ENCODE data around the gene VEPH1.

VEPH1 gene

DNA sequence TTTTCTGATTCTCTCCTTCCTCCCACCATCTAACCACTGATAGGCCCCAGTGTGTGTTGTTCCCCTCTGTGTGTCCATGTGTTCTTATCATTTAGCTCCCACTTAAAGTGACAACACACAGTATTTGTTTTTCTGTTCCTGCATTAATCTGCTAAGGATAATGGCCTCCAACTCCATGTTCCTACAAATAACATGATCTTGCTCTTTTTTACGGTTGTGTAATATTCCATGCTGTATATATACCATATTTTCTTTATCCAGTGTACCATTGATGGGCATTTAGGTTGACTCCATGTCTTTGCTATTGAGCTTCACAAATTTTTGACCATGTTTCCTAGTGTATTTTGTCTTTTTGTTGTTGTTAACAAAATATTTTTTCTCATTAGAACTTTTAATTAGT, 30.6 kb downstream of the VEPH1 start:
- no peak for DNase-seq

DNA sequence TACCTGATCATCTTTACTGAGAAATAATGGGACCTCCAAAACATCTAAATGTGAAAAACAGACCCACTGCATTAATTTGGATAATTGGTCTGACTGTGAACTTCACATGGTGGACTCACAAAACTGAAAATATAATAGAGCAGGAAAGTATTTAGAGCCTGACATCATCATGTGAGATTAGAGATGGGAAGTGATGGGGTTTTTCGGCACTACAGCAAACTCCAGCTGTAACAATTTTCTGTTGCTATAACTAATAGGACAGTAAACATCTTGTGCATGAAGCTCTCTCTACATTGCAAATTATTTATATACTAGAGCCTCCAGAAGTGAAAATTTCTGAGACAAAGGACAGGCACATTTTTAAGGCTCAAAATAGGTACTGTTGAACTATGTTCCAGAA, 32.2 kb downstream of the VEPH1 start:
- DNase-seq: no peak

DNA sequence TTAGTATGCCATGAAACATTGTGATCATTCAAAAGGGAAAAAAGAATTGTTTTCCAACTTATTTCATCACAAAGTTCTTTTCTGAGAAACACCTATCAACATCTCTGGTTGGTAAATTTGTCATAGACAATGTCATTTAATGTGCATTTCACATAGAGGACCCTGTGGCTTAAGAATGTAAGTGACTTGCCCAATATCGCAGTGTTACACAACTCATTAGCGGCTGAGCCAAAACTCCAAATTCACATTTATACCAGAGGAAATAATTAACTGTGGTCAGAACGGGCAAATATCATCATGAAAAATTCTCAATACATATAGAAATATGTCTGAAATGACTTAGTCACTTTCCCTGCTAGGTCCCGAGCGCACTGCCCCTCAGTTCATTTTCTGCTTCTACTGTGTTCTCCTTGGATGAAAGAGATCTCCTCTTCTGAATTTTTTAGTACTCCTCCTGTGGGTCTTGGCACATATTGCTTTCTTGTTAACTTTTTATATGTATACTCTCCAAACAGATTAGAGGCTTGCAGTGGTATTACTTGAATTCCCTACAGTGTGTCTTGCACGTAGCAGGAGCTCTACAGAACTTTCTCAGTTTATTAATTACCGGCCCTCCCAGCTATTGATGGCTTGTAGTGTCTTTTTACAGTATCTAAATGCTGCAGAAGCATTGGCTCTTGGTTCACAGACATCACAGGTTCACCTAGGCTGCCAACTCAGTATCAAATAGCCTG, 33.5 kb downstream of the VEPH1 start:
- DNase-seq: no peak

DNA sequence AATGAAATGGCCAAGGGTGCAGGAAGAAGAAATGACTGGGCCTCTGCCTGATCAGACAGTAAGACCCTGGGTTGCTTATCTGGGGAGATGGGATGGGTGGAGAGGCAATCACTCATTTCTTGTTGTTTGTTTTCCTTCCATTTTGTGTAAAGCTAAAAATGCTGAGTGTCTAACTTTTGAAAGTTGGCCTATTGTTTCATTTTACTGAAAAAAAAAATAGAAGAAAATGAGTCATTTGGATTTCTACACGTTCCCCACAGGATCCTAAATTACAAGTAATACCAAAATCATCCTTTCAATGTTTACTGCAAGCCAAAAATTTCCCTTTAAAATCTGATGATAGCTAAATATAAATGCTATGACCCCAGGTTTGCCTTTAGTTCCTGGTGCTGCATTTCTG, 36.0 kb downstream of the VEPH1 start:
- no peak for DNase-seq

DNA sequence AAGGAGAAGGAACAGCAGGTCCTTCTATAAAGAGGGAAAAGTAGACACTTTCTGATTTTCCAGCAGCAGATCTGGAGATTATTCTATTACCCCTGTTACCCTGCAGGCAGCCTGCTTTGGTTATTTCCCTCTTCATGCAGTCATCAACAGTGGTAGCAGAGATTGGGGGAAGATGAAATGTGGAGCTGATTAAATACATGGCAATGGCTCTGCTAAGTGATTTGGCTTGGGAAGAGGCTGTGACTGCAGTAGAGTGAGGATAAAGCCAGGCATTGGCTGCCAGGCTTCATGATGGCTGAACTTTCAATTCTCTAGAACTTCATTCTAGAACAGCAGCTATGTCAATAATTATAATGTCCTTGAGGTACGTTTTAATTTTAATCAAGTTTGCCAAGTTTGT, 37.5 kb downstream of the VEPH1 start:
- DNase-seq: no peak

DNA sequence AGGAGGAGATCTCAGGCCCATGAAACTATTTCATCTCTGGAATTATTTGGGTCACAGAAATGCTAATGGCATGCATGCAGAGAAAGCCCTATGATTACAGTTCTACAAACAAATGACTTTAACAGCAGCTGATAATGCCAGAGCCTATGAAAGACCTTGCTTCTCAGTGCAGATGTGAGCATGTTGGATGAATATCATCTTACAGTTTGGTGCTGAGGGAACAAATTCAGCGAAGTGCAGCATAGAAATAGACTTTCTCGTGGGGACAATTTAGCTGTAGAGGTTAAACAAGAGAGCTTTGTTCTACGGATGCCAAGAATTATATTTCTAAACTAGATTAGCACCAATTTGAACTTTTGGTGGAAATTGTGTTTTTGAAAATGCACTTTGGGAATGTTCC, 38.9 kb downstream of the VEPH1 start:
- DNase-seq: no peak

DNA sequence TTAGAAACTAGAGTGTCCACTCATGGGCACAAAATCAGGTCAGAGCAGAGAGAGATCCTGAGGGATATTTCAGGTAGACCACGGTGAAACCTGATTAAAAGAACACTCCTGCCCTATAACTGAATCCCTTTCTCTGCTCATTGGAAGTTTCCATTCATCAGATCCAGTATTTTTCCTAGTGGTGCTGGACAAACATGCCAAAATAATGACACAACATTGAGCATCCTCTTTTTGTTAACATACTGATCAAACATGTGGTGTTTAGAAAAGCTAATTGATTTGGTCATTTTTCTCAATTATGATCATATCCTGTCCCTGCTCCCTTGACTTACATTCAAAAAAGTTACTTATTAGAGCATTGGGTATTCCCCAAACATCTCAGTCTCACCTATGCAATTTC, 39.4 kb downstream of the VEPH1 start:
- DNase-seq: no peak

DNA sequence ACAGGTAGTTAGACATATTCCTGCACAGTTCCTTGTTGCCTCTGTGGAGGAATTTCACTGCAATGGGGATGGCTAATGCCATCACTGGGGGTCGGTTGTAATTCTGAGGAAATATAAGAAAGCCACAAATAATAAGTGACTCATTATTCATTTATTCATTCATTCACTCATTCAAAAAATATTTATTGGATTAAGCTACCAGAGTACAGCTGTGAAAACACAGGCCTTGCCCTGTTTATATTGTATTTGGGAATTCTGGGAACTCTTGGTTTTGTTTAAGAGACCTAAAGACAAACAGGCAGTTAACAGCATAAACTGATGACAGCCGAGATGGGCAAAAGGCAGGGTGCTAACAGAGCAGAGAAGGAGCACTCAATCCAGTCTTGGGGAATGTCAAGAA, 43.0 kb downstream of the VEPH1 start:
- no peak for DNase-seq

DNA sequence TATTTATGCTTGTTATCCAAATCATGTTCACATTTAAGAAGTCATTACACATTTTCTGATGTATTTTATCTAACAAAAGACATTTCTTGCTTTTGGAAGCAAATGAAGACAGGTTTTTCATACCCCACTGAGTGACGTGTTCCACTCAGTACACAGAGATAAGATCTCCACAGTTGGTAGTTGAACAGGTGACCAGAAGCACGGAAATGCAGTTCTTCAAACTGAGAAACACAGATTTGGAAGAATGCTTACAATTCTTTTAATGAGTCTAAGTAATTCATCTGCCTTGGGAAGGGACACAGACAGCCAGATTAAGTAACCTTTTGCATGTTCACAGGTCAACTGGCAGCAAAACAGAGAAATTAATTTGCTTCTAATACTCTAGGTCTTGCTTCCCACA, 43.5 kb downstream of the VEPH1 start:
- DNase-seq: no peak

DNA sequence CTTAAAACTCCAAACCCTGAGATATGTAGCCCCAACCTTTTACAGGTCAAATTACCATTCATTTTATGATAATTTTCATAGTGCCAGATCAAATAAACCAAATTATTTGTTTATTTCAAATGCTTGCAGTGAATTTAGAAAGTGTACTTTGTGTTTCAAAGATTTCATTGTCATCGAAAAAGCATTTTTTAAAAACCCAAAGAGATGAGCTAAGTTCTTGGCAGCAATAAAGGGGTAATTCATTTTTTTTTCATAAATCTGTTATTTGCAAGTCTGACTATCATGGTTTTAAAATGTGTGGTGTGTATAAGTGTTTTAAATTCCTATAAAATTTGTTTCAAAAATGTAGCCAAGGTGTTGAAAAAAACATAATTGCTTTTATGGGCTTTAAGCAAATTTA, 49.4 kb downstream of the VEPH1 start:
- no peak for DNase-seq

DNA sequence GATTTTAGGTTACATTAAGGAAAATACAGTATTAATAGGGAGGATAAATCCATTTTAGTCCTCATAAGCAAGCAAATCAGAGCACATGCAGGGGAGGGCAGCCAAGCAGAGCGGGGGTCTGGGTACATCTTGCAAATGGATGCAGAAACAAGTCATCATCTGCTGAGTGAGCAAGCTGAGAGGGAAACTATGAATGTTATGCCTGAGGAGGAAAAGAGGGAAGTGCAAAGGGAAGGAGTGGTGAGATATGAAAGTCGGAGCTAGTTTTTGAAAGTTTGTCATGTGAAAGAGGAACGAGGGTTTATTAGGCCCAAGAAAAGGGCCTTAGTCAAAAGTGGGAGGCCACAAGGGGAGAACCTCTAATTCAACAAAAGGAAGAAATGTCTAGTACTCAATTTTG, 51.1 kb downstream of the VEPH1 start:
- no peak for DNase-seq

DNA sequence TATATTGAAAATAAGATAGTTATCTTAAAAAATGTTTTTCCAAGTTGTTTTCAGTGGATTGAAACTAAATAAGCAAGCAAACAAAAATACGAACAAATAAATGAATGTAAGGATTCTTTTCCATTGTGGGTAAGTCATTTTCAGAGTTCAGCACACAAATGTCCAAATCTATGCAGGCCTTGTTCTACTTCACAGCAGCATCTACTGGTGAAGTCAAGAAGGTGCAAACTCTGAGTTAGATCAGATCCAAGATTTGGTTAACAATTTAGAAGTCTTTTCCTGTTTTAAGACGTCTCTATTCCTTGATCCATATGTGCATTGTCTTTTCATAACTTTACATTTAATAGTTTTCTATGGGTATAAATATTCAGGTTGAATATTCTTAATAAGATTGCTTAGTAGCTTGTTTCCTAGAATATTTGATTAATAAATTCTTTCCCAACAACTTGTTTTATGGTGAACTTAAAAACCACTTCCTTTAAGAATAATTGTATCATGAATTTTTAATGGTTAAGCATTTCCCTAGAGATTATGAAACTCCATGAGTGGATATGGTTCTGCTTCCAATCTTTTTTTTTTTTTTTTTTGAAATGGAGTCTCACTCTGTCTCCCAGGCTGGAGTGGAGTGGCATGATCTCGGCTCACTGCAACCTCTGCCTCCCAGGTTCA, 56.1 kb downstream of the VEPH1 start:
- DNase-seq: no peak

DNA sequence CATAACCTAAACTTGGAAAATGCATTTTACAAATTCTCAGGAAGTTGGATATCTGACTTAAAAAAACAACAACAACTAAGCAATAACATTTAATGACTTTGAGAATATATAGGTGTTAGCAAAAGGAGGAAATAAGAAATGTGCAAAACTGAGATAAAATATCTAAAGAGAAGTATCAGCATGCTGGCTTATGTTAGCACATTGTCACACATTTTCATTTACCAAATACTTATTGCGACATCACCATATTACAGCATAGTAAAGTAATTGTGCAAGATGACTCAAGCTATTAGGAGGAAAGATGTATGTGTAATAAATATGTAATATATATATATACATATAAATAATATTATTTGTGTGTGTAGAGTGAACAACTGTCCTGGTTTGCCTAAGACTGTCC, 57.4 kb downstream of the VEPH1 start:
- DNase-seq: no peak

DNA sequence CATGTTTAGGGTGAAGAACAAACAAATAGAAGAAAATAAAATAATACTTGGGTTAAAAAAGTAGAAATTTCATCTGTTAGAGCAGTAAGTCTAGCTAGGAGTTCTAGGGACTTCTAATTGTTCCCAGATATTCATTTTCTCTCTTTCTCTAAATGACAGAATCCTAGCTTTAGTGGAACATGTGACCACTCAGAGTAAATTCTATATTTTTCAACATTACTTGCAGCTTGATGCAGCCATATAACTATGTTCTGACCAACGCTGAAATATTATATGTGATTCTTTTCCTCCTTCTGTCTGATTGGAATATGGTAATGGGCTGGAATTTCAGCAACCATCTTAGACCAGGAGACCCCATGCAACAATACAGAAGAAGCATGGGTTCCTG, 58.4 kb downstream of the VEPH1 start:
- no peak for DNase-seq

DNA sequence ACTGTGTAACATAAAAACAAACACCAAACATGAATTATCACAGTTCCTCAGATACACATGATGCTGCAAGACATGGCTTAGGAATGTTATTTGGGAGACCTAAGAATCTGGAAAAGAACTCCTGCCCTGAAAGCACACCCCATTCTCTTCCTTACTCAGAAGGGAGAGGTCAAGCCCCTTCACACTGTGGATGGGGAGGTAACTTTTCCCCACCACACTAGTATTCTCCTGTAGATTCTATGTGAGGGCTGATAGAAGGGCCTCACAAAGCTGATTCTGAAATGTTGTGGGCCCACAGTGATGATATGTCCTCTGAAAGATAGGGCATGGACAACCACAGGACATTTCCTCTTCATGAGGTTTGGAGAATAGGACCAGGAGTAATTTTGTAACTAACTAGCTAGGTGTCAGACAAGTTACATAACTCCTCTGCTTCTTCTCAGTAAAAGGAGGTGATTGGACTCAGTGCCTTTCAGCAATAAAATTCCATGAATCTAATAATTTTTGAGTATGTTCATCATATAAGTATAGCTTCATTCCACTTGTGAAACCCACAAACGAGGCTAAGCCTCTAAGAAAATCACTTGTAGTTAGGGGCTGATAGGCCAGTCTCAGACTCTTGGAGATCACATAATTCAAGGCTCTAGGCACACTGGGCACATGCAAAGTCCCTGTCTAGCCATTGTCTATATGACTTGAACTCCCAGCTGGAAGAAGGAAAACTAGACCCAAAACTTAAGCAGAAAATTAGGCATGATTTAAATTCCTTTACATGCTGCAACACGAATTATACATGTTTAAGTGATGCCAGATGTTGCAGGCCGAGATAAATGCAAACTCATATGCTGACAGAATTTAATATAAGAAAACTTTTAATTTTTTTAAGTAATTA, 59.1 kb downstream of the VEPH1 start:
- DNase-seq: no peak

DNA sequence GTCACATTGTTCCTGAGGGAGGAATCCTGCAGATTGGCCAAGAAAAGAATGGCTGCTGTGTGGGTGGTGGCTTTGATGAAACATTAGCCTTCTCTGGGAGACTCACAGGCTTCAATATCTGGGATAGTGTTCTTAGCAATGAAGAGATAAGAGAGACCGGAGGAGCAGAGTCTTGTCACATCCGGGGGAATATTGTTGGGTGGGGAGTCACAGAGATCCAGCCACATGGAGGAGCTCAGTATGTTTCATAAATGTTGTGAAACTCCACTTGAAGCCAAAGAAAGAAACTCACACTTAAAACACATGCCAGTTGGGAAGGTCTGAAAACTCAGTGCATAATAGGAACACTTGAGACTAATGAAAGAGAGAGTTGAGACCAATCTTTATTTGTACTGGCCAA, 60.5 kb downstream of the VEPH1 start:
- DNase-seq: no peak

DNA sequence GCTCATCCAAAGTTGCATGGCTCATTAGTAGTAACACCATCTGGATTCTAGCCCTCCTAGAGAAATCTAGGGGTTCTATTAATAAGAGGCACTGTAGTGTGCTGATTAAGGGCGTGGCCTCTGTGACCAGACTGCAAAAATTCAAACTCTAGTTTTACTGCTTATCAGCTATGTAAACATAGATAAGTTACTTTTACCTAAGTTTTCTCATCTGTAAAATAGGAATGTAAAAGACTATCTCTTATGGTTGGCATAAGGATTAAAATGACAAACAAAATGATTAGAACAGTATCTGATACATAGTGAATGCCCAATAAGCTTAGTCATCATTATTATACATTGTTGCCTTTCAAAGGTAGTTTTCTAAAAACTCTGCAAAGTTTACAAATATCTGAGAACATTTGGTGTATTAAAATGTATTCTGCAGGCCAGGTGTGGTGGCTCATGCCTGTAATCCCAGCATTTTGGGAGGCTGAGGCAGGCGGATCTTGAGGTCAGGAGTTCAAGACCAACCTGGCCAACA, 62.1 kb downstream of the VEPH1 start:
- no peak for DNase-seq

DNA sequence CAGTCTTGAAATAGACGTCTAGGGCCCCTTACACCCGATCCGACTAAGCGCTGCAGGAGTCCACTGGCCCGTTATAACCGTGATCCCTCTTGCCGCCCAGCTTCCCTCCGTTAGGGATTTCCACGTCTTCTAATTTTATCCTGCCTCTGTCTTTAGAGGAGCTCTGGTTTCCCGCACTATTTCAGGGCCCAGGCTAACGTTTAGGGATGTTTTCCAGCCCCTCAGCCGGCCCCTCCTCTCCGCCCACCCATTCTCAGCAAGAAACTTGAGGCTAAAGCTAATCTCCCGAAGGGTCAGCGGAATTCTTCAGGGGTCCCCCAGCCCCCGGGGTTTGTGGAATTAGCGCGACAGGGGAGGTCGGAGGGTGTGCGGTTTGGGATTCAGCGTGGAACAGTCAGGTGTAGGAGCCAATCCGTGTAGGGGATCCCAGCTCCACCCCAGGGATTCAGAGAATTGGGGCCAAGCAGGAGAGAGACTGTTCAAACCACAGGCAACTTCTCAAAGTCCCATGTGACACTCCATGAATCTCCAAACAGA, 65.0 kb downstream of the VEPH1 start:
- DNase-seq: no peak

DNA sequence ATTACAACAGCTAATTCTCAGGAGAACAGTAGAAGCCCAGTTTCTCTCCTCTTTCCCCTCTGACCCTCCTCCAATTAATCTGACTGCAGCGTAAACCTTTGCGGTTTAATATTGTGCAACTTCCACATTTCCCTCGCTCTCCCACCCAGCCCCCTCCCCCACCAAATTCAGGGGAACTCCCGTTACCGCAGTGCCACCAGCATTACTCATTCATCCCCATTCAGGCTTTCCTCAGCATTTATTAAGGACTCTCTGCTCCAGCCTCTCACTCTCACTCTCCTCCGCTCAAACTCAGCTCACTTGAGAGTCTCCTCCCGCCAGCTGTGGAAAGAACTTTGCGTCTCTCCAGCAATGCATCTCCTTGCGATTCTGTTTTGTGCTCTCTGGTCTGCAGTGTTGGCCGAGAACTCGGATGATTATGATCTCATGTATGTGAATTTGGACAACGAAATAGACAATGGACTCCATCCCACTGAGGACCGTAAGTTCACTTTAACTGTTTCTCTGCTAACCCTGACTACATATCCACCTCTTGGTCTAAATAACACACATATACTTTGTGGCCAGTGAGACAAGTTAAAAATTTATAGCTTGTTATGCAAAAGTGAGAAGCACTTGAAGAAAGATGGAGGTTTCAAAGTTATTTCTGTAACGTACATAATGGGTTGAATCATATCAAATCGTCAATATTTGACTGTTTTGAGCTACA, 66.5 kb downstream of the VEPH1 start, which contains the start of gene PTX3:
Gene PTX3 (plus strand): TSS at position 268 of the 709 bp plus-strand sequence. CDS start 84 bp downstream, at position 352.
- DNase-seq: no peak

DNA sequence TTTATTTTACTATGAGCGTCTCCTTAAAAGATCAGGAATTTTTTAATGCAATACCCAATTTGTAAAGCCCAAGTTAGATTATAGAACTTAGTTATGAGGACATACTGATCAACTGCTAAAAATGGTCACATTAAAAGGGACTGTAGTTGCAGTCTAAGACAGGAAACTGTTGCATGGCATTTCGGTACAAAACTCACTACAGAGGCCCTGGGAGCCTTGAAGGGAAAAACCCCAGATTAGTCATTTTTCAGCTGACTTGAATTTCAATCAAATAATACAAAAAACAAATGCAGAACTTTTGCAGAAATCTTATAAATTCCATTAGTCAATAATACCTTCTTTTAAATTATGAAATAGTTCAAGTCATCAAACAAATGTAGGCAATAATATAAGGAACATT, 73.5 kb downstream of the VEPH1 start:
- DNase-seq: no peak

DNA sequence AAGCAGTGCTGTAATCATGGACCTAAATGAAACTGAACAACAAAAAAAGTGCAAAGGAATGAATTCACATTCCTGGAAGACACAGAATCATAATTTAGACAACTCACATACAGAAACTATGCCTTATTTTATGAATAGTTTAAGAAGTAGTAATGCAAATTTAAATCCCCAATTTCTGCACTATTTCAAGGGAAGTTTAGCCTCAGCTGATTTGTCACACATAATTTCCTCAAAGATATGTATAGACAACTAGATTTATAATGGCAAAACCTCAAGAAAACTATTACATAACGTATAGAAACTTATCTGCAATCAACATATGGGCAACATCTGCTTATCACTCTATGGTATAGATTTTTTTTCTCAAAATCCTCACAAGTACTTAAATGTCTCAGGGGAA, 74.4 kb downstream of the VEPH1 start:
- DNase-seq: no peak

DNA sequence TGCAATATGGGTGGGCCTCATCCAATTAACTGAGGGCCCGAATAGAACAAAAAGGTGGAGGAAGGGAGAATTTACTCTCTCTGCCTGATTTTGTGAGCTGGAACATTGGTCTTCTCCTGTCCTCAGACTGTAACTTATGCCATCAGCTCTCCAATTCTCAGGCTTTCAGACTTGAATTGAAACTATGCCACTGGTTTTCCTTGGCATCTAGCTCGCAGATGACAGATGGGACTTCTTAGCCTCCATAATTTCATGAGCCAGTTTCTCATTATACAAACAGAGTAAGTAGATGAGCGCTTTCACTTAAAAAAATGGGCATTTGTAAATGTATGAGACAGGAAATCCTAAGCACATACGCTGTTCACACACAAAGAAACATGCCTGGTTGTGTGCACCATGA, 75.3 kb downstream of the VEPH1 start:
- no peak for DNase-seq

DNA sequence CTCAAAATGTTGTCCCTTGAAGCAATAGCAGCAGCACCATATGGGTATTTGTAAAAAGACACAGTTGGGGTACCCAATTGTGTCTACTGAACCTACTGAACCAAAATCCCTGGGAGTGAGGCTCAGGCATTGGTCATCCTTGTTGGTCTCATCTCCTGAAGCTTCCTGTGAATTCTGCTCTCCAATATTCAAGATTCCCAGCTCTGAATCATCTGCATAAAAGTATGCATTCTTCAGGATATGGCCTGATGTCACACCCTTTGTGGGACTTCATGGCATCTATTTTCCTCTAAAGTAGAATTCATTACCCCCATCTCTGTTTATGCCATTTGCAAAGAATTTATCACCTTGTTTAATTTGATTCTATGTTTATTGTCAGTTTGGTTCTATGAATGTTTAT, 79.9 kb downstream of the VEPH1 start:
- DNase-seq: no peak
